ENCODE results near the gene C11orf98. TPM values are rescaled to one million over a fixed set of nuclear protein-coding genes. Genes with fewer than 3 reads are reported as not detected.

The C11orf98 gene
- total RNA-seq, 1 donor from 2014 or later, result 60.1 TPM

DNA sequence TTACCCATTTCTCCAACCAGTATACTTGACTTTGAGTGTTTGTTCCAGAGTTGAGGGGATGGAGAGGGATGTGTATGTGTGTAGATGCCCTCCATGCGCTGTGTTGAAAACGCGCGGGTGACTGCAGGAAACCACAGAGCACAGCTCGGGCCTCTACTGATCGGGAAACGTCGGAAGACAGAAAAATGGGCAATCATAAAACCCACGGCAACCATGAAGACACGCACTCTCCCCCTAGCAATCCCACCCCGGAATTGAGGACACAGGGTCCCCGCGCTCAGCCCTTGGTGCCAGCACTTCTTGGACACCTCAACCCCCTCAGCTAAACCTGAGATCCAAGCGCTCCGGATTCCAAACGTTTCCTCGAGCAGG, 6.2 kb upstream of the C11orf98 start:
- no peak for DNase-seq (ENCODE audit: low spot score)
- TF ChIP-seq, protein P1, sequence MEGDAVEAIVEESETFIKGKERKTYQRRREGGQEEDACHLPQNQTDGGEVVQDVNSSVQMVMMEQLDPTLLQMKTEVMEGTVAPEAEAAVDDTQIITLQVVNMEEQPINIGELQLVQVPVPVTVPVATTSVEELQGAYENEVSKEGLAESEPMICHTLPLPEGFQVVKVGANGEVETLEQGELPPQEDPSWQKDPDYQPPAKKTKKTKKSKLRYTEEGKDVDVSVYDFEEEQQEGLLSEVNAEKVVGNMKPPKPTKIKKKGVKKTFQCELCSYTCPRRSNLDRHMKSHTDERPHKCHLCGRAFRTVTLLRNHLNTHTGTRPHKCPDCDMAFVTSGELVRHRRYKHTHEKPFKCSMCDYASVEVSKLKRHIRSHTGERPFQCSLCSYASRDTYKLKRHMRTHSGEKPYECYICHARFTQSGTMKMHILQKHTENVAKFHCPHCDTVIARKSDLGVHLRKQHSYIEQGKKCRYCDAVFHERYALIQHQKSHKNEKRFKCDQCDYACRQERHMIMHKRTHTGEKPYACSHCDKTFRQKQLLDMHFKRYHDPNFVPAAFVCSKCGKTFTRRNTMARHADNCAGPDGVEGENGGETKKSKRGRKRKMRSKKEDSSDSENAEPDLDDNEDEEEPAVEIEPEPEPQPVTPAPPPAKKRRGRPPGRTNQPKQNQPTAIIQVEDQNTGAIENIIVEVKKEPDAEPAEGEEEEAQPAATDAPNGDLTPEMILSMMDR (IDR thresholded peaks at IDR 0.05; ENCODE audit: unreplicated experiment), result no peak
- H3K36me3 Mint-ChIP-seq (ENCODE audit: low read depth, unreplicated experiment), result peaks cover 15% of the 10 kb centered on the region
- peaks cover 28% of the 10 kb centered on the region for H3K4me1 Mint-ChIP-seq (ENCODE audit: unreplicated experiment)
- H3K27ac Mint-ChIP-seq (ENCODE audit: unreplicated experiment), result peak overlapping the region; percentile 94
- H3K4me3 Mint-ChIP-seq (ENCODE audit: unreplicated experiment), result peak overlapping the region; percentile 95
- no peaks in the 10 kb centered on the region for H3K9me3 Mint-ChIP-seq (ENCODE audit: unreplicated experiment)
- peaks cover 8% of the 10 kb centered on the region for H3K27me3 Mint-ChIP-seq (ENCODE audit: unreplicated experiment)

DNA sequence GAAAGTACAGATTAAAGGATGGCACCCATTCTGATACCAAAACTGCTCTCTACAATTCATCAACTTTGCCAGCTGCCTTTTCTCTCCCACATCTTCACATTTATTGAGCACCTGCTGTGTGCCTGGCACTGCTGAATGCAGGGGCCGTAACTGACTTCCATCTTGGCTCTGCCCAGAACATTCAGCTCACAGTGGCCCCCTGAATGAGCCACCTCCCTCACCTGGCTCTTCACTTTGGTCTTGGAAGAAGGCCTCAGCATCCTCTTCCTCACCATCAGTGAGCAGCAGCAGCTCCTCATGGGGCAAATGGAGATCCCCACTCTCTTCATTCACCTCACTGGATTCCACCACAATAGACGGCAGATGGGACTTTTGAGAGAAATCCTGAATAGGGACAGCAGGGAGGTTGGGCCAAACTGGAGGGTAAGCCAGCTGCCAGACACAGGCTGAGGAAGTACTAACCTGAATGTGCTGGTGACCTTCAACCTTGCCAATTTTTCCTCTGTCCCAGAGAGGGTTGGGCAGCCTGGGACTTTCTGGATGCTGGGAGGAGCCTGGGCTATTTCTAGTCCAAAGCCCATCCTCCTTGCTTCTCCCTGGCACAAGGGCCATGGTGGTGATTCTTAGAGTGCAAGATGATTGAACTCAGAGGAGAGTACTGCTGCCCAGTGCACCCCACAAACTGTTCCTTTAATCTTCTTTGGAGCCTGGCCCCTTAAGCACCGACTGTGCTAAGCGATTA, 4.6 kb upstream of the C11orf98 start:
- peaks cover 32% of the 10 kb centered on the region for H3K4me1 Mint-ChIP-seq (ENCODE audit: unreplicated experiment)
- no peak for DNase-seq (ENCODE audit: low spot score)
- H3K36me3 Mint-ChIP-seq (ENCODE audit: low read depth, unreplicated experiment), result peaks cover 8% of the 10 kb centered on the region

DNA sequence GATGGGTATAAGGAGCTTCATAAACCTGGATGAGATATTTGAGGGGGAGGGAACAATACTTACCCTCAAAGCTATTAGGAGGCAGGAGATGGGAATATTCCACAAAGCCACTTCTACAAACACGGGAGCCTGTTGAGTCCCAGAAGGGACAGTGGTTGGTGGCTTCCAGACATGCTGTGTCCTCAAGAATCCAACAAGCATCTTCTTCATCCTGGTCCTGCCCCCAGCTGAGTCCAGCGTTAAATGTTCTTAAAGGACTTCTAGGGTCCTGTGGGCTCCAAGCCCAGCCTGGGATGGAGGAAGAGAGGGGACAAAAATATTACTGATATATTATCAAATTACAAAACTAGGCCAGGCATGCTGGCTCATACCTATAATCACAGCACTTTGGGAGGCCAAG, 2.5 kb upstream of the C11orf98 start:
- Mint-ChIP-seq H3K4me3 (ENCODE audit: unreplicated experiment) (no peak overlapping the region), H3K36me3 (ENCODE audit: low read depth, unreplicated experiment) (peaks cover 7% of the 10 kb centered on the region), H3K27me3 (ENCODE audit: unreplicated experiment) (peaks cover 4% of the 10 kb centered on the region), H3K9me3 (ENCODE audit: unreplicated experiment) (no peaks in the 10 kb centered on the region), H3K4me1 (ENCODE audit: unreplicated experiment) (peaks cover 29% of the 10 kb centered on the region), H3K27ac (ENCODE audit: unreplicated experiment) (no peak overlapping the region)
- TF ChIP-seq, protein P1 (IDR thresholded peaks at IDR 0.05; ENCODE audit: unreplicated experiment), result no peak
- DNase-seq (ENCODE audit: low spot score), result no peak

More for the DNA sequence above, 4.6 kb upstream of the C11orf98 start:
- no peaks in the 10 kb centered on the region for H3K9me3 Mint-ChIP-seq (ENCODE audit: unreplicated experiment)
- TF ChIP-seq, protein P1 (IDR thresholded peaks at IDR 0.05; ENCODE audit: unreplicated experiment), result no peak
- H3K4me3 Mint-ChIP-seq (ENCODE audit: unreplicated experiment), result no peak overlapping the region
- H3K27me3 Mint-ChIP-seq (ENCODE audit: unreplicated experiment), result peaks cover 6% of the 10 kb centered on the region
- peak overlapping the region; percentile 51 for H3K27ac Mint-ChIP-seq (ENCODE audit: unreplicated experiment)

DNA sequence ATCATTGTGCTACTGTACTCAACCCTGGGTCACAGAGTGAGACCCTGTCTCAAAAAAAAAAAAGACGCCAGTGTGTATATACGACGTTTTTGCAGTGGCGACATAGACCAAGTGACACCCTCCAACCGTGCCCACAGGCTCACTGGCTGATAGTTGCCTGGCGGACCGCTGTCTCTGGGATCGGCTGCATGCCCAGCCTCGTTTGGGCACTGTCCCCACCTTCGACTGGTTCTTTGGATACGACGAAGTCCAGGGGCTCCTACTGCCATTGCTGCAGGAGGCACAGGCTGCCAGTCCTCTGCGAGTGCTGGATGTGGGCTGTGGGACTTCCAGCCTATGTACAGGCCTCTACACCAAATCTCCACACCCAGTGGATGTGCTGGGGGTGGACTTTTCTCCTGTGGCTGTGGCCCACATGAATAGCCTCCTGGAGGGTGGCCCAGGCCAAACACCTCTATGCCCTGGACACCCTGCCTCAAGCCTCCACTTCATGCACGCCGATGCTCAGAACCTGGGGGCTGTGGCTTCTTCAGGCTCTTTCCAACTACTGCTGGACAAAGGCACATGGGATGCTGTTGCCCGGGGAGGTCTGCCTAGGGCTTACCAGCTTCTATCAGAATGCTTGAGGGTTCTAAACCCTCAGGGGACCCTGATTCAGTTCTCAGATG, 1.4 kb upstream of the C11orf98 start:
- no peak for DNase-seq (ENCODE audit: low spot score)
- H3K4me3 Mint-ChIP-seq (ENCODE audit: unreplicated experiment), result peak overlapping the region; percentile 79
- H3K27me3 Mint-ChIP-seq (ENCODE audit: unreplicated experiment), result peaks cover 8% of the 10 kb centered on the region
- H3K36me3 Mint-ChIP-seq (ENCODE audit: low read depth, unreplicated experiment), result peaks cover 7% of the 10 kb centered on the region
- TF ChIP-seq, protein P1 (IDR thresholded peaks at IDR 0.05; ENCODE audit: unreplicated experiment), result no peak
- no peak overlapping the region for H3K27ac Mint-ChIP-seq (ENCODE audit: unreplicated experiment)
- peaks cover 27% of the 10 kb centered on the region for H3K4me1 Mint-ChIP-seq (ENCODE audit: unreplicated experiment)
- no peaks in the 10 kb centered on the region for H3K9me3 Mint-ChIP-seq (ENCODE audit: unreplicated experiment)

Measured in endothelial cell (in vitro differentiated cells).